Nephron progenitor cell (in vitro differentiated cells): Measurements from ENCODE around the gene CIBAR2.
A peak's percentile ranks its signal among the peaks of the same experiment; 100 is the strongest.

ENCODE experiments used
- DNase-seq: peaks from one replicate; pipeline ENCODE4 v3.0.0; 2021
- H3K27ac Mint-ChIP-seq: 2 replicates; pipeline ENCODE4 v1.8.0; 2021; ENCODE audit warnings: mild to moderate bottlenecking, moderate library complexity, mixed read lengths
- H3K27me3 Mint-ChIP-seq: 2 replicates; pipeline ENCODE4 v1.8.0; 2021; ENCODE audit warnings: mild to moderate bottlenecking, low read depth, mixed read lengths; ENCODE audit not compliant: poor library complexity
- H3K36me3 Mint-ChIP-seq: 2 replicates; pipeline ENCODE4 v1.8.0; 2021; ENCODE audit warnings: low read depth, mixed read lengths
- H3K4me1 Mint-ChIP-seq: 2 replicates; pipeline ENCODE4 v1.8.0; 2021; ENCODE audit warnings: mixed read lengths
- H3K4me3 Mint-ChIP-seq: 2 replicates; pipeline ENCODE4 v1.8.0; 2021; ENCODE audit warnings: mild to moderate bottlenecking, moderate library complexity, mixed read lengths
- H3K9me3 Mint-ChIP-seq: 2 replicates; pipeline ENCODE4 v1.8.0; 2021; ENCODE audit warnings: mild to moderate bottlenecking, moderate library complexity, mixed read lengths
- TF ChIP-seq, protein P1 (sequence below): fragments of 200-600 bp; sonication (generic); IDR thresholded peaks from 2 replicates; pipeline ENCODE4 v1.5.0; 2021; ENCODE audit warnings: antibody characterized with exemption

The CIBAR2 gene

DNA sequence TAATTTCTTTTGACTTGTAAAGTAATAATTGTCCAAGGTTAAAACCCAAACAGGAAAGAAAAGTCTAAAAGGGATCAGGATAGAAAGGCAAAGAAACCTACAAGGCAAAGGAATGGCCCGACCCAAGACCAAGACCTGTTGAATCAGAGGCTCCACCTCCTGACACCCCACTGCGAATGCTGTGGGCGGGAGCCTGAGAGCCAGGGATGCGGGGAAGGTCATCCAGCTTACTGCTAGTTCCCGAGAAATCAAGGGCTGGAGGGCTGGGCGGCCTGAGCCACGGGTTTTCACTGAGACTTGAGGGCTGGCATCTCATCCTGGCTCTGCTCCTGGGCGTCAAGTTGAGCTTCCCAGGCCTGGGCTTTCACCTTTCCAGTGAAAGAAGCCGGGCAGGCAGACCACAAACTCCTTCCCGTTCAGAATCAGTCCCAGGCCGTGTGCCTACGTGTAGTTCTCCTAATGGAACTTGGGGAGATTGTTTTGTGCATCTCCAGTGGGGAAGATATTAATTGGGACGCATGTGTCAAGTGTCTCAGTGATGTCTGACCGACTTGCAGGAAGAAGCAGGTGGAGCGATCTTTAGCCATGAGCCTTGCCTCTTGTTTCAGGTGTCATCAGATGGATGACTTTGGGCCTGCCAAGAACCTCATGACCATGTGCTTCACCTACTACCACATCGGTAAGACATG, 36.9 kb downstream of the CIBAR2 start:
- DNase-seq: no peak
- Mint-ChIP-seq H3K27ac (no peak overlapping the region), H3K27me3 (peaks cover 11% of the 10 kb centered on the region), H3K4me3 (no peak overlapping the region), H3K4me1 (peaks cover 26% of the 10 kb centered on the region), H3K36me3 (peaks cover 19% of the 10 kb centered on the region), H3K9me3 (no peaks in the 10 kb centered on the region)
- TF ChIP-seq, protein P1, sequence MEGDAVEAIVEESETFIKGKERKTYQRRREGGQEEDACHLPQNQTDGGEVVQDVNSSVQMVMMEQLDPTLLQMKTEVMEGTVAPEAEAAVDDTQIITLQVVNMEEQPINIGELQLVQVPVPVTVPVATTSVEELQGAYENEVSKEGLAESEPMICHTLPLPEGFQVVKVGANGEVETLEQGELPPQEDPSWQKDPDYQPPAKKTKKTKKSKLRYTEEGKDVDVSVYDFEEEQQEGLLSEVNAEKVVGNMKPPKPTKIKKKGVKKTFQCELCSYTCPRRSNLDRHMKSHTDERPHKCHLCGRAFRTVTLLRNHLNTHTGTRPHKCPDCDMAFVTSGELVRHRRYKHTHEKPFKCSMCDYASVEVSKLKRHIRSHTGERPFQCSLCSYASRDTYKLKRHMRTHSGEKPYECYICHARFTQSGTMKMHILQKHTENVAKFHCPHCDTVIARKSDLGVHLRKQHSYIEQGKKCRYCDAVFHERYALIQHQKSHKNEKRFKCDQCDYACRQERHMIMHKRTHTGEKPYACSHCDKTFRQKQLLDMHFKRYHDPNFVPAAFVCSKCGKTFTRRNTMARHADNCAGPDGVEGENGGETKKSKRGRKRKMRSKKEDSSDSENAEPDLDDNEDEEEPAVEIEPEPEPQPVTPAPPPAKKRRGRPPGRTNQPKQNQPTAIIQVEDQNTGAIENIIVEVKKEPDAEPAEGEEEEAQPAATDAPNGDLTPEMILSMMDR: no peak

DNA sequence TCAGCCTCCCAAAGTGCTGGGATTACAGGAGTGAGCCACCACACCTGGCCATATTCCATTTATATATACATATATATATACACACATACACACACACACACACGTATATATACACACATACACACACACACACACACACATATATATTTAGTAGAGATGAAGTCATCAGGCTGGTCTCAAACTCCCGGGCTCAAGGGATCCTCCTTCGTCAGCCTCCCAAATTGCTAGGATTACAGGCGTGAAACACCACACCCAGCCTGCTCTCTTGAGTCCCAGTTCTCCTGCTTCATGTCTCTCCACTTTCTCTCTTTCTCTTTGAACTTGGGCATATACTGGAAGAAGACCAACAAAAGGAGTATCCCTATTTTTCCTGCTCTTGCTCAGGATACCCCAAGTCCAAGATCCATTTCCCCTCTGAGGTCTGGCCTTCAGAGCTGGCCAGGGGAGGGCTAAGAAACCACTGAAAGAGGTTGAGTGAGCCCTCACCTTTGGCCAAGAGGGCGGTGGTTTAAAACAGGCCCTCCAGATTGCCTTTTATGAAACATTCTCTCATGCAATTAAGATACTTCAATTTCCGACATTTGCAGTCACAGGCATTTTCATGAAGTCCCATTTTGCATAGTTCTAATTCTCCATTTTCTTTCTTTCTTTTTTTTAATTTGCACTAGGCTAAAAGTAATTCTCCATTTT, 37.9 kb downstream of the CIBAR2 start:
- no peak for DNase-seq
- no peak overlapping the region for H3K27ac Mint-ChIP-seq
- TF ChIP-seq, protein P1: no peak
- H3K27me3 Mint-ChIP-seq: peaks cover 7% of the 10 kb centered on the region
- H3K4me3 Mint-ChIP-seq: no peak overlapping the region
- H3K9me3 Mint-ChIP-seq: no peaks in the 10 kb centered on the region
- H3K4me1 Mint-ChIP-seq: peaks cover 17% of the 10 kb centered on the region
- H3K36me3 Mint-ChIP-seq: peaks cover 14% of the 10 kb centered on the region

DNA sequence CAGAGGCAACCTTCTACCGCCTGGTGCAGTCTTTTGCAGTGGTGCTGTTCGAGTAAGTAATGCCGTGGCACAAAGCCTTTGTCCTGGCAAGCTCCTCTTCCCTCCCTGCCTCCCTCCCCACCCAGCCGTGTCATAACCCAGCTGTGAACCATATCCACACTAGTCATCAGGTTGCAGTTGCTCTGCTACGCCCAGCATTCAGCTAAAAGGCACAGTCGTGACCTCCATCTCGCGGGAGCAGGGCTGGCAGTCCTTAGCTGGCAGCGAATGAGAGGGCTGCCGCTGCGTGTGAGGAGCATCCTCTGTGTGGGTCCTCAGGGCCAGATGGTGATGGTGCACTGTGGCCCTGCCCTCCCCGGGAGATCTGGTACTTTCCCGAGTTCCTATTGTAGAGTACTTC, 39.3 kb downstream of the CIBAR2 start:
- Mint-ChIP-seq H3K36me3 (peaks cover 5% of the 10 kb centered on the region), H3K4me1 (peaks cover 13% of the 10 kb centered on the region), H3K9me3 (no peaks in the 10 kb centered on the region), H3K27ac (peak overlapping the region; percentile 54), H3K27me3 (peaks cover under 1% of the 10 kb centered on the region), H3K4me3 (no peak overlapping the region)
- no peak for DNase-seq
- TF ChIP-seq, protein P1: no peak

DNA sequence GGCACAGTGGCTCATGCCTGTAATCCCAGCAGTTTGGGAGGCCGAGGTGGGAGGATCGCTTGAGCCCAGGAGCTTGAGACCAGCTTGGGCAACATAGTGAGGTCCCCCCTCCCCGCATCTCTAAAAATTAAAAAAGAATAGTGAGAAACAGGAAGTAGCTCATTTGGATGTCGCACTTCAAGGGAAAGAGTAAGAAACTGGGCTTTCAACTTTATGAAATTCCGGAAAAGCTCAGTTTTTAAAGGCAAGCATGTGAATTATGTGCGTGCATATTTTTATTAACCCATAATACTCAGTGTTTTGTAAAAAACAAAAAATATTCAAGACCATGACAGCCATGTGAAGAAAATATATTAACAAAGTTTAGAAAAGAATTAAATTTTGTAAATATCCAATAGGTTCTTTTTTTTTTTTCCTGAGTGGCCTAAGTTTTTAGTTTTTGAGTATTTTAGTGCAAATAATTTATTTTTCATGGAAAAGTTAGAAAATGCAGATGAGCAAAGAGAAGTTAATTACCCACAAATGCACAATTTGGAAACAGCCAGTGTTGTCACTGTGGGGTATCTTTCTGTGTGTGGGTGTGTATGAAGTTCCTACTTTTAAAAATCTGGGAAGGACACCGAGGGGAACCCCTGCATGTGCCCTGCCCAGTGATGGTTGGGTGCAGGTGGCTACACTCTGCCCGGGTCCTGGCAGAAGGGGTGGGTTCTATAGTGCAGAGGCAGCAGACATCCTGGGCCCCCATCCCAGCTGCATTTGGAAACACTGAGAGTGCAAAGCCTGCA, 40.0 kb downstream of the CIBAR2 start:
- TF ChIP-seq, protein P1: no peak
- no peaks in the 10 kb centered on the region for H3K9me3 Mint-ChIP-seq
- H3K4me3 Mint-ChIP-seq: no peak overlapping the region
- no peak overlapping the region for H3K27ac Mint-ChIP-seq
- no peaks in the 10 kb centered on the region for H3K27me3 Mint-ChIP-seq
- DNase-seq: no peak
- peaks cover 13% of the 10 kb centered on the region for H3K4me1 Mint-ChIP-seq
- H3K36me3 Mint-ChIP-seq: peaks cover 5% of the 10 kb centered on the region

DNA sequence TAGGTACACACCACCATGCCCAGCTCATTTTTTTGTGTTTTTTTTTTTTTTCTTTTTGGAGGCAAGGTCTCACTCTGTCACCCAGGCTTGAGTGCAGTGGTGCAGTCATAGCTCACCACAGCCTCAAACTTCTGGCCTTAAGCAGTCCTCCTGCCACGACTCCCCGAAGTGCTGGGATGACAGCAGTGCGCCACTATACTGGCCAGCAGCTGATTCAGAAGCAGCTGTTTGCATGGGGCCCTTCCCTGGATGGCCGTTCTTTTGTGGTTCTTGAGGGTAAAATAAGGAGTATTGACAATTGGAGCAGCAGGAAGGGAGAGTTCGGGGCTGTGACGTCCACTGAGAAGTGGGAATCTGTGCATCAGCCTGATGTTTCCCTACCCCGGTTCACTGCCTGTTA, 43.1 kb downstream of the CIBAR2 start:
- DNase-seq: no peak
- Mint-ChIP-seq H3K27me3 (no peaks in the 10 kb centered on the region), H3K27ac (no peak overlapping the region), H3K4me3 (no peak overlapping the region), H3K4me1 (peaks cover 13% of the 10 kb centered on the region), H3K36me3 (no peaks in the 10 kb centered on the region), H3K9me3 (no peaks in the 10 kb centered on the region)
- TF ChIP-seq, protein P1: no peak
